ENCODE data around the gene NEUROD2. TPM values are rescaled to one million over a fixed set of nuclear protein-coding genes. Genes with fewer than 3 reads are reported as not detected.

NEUROD2 gene
- total and polyA plus RNA-seq, 2 experiments from 2014 or later: not detected

DNA sequence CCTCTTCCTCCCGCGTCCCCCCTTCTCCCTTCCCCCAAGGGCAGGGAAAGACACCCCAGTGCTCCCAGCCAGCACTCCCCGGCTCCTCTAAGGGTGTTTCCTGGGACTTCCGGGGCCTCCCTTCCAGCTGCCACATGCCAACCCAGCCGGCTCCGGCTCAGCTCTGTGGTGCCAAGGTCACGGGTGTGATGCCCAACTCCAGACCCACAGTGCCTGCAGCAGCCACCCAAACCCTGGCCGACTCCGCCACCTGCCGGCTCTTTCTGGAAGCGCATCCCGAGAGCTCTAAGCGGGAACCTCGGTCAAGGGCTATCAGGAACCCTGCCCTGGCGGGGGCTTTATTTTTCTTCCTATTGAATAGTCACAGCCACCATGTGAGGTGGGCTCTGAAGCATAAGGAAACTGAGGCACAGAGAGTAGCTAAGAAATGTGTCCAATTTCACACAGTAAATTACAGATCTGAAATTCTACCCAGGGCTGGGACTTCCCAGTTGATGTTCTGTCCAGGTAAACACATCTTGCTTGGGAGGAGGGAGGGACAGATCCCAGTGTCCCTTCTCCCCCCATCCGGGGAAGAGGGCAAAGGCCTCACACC lies 15.7 kb upstream of the NEUROD2 start:
- Mint-ChIP-seq H3K4me3 (no peak overlapping the region), H3K27me3 (ENCODE audit: insufficient read depth, low read depth, poor library complexity) (peaks cover 72% of the 10 kb centered on the region), H3K36me3 (ENCODE audit: low read depth) (no peaks in the 10 kb centered on the region), H3K9me3 (no peaks in the 10 kb centered on the region; the same call in 2 of the 3 replicates), H3K27ac (no peak overlapping the region), H3K4me1 (peaks cover 42% of the 10 kb centered on the region)
- no peaks in the 10 kb centered on the region for H3K9me2 ChIP-seq (ENCODE audit: insufficient read depth)
- no peaks in the 10 kb centered on the region for H3K79me2 ChIP-seq (replicated peaks; ENCODE audit: insufficient read depth)
- no peak overlapping the region for H3K4me3 ChIP-seq
- ATAC-seq (peak; percentile 25), DNase-seq (ENCODE audit: low spot score) (peak; percentile 87)
- 0 out of 2 replicates have a peak, but pooled peaks cover 4% of the 10 kb centered on the region for H3F3A ChIP-seq (replicated peaks; ENCODE audit: low read depth)
- H3K36me3 ChIP-seq (ENCODE audit: insufficient read depth): no peaks in the 10 kb centered on the region
- no peaks in the 10 kb centered on the region for H4K20me1 ChIP-seq (replicated peaks; ENCODE audit: insufficient read depth)
- peaks cover 95% of the 10 kb centered on the region for H3K27me3 ChIP-seq (ENCODE audit: insufficient read depth)
- H3K4me1 ChIP-seq (ENCODE audit: insufficient read depth): peaks cover 22% of the 10 kb centered on the region
- TF ChIP-seq CREB1 (CRISPR knock-in tag; IDR thresholded peaks at IDR 0.05; ENCODE audit: low read depth) (no peak), ZNF331 (CRISPR knock-in tag; IDR thresholded peaks at IDR 0.05; ENCODE audit: low read depth) (no peak), NANOG (IDR thresholded peaks at IDR 0.05; ENCODE audit: borderline replicate concordance) (no peak)
- TF ChIP-seq, protein P1, sequence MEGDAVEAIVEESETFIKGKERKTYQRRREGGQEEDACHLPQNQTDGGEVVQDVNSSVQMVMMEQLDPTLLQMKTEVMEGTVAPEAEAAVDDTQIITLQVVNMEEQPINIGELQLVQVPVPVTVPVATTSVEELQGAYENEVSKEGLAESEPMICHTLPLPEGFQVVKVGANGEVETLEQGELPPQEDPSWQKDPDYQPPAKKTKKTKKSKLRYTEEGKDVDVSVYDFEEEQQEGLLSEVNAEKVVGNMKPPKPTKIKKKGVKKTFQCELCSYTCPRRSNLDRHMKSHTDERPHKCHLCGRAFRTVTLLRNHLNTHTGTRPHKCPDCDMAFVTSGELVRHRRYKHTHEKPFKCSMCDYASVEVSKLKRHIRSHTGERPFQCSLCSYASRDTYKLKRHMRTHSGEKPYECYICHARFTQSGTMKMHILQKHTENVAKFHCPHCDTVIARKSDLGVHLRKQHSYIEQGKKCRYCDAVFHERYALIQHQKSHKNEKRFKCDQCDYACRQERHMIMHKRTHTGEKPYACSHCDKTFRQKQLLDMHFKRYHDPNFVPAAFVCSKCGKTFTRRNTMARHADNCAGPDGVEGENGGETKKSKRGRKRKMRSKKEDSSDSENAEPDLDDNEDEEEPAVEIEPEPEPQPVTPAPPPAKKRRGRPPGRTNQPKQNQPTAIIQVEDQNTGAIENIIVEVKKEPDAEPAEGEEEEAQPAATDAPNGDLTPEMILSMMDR (conservative IDR thresholded peaks at IDR 0.05; ENCODE audit: low read depth in 2 of 2): peak; percentile 86 to 89
- H2AFZ ChIP-seq: no peak overlapping the region
- H3K27ac ChIP-seq (ENCODE audit: low read depth): no peak overlapping the region
- H3K4me2 ChIP-seq: peak overlapping the region; percentile 54

DNA sequence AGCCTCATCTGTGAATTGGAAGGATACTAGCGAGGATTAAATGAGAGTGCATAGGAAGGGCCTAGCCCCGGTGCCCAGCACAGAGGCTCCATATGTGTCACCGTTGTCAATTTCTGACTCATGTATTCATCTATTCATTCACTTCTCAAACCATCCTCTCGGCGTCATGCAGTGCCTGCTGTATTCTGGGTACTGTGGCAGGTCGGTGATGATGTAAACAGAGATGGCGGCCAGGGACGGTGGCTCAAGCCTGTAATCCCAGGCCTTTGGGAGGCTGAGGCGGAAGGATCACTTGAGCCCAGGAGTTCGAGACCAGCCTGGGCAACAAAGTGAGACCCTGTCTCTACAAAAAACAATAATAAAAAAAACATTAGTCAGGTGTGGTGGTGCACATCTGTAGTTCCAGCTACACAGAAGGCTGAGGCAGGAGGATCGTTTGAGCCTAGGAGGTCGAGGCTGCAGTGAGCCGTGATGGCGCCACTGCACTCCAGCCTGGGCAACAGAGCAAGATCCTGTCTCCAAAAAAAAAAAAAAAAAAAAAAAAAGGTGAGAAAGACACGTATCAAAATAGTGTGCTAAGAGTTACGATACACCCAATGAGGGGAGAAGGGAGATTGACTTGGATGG lies 14.8 kb upstream of the NEUROD2 start:
- peak; percentile 21 for DNase-seq (ENCODE audit: low spot score)
- Histone ChIP-seq H3K9me2 (ENCODE audit: insufficient read depth) (no peaks in the 10 kb centered on the region), H3K4me1 (ENCODE audit: insufficient read depth) (peaks cover 15% of the 10 kb centered on the region; the same call in 1 of the 2 replicates), H2AFZ (peak overlapping the region; percentile 44; the same call in 1 of the 2 replicates), H3K4me3 (peak overlapping the region; percentile 36; the same call in 1 of the 2 replicates), H3K79me2 (replicated peaks; ENCODE audit: insufficient read depth) (no peaks in the 10 kb centered on the region), H3K27ac (ENCODE audit: low read depth) (no peak overlapping the region), H3F3A (replicated peaks; ENCODE audit: low read depth) (0 out of 2 replicates have a peak, but pooled peaks cover 4% of the 10 kb centered on the region), H3K27me3 (ENCODE audit: insufficient read depth) (peaks cover 93% of the 10 kb centered on the region), H3K4me2 (no peak overlapping the region; the same call in 1 of the 2 replicates), H4K20me1 (replicated peaks; ENCODE audit: insufficient read depth) (no peaks in the 10 kb centered on the region), H3K36me3 (ENCODE audit: insufficient read depth) (no peaks in the 10 kb centered on the region)
- Mint-ChIP-seq H3K36me3 (ENCODE audit: low read depth) (no peaks in the 10 kb centered on the region), H3K27ac (no peak overlapping the region), H3K27me3 (ENCODE audit: insufficient read depth, low read depth, poor library complexity) (peaks cover 69% of the 10 kb centered on the region), H3K4me1 (peaks cover 36% of the 10 kb centered on the region), H3K4me3 (no peak overlapping the region), H3K9me3 (no peaks in the 10 kb centered on the region; the same call in 2 of the 3 replicates)
- ATAC-seq: no peak
- no peak for TF ChIP-seq STAT1 (IDR thresholded peaks at IDR 0.05; ENCODE audit: unreplicated experiment)
- TF ChIP-seq, protein P2, sequence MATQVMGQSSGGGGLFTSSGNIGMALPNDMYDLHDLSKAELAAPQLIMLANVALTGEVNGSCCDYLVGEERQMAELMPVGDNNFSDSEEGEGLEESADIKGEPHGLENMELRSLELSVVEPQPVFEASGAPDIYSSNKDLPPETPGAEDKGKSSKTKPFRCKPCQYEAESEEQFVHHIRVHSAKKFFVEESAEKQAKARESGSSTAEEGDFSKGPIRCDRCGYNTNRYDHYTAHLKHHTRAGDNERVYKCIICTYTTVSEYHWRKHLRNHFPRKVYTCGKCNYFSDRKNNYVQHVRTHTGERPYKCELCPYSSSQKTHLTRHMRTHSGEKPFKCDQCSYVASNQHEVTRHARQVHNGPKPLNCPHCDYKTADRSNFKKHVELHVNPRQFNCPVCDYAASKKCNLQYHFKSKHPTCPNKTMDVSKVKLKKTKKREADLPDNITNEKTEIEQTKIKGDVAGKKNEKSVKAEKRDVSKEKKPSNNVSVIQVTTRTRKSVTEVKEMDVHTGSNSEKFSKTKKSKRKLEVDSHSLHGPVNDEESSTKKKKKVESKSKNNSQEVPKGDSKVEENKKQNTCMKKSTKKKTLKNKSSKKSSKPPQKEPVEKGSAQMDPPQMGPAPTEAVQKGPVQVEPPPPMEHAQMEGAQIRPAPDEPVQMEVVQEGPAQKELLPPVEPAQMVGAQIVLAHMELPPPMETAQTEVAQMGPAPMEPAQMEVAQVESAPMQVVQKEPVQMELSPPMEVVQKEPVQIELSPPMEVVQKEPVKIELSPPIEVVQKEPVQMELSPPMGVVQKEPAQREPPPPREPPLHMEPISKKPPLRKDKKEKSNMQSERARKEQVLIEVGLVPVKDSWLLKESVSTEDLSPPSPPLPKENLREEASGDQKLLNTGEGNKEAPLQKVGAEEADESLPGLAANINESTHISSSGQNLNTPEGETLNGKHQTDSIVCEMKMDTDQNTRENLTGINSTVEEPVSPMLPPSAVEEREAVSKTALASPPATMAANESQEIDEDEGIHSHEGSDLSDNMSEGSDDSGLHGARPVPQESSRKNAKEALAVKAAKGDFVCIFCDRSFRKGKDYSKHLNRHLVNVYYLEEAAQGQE (IDR thresholded peaks at IDR 0.05; ENCODE audit: unreplicated experiment): no peak
- no peak for TF ChIP-seq POLR2AphosphoS5 (IDR thresholded peaks at IDR 0.05; ENCODE audit: low read depth)
- TF ChIP-seq, protein P1 (conservative IDR thresholded peaks at IDR 0.05; ENCODE audit: low read depth in 2 of 2): no peak
- TF ChIP-seq EZH2phosphoT487 (IDR thresholded peaks at IDR 0.05; ENCODE audit: unreplicated experiment): no peak
- no peak for TF ChIP-seq JUNB (IDR thresholded peaks at IDR 0.05; ENCODE audit: unreplicated experiment)
- TF ChIP-seq NANOG (IDR thresholded peaks at IDR 0.05; ENCODE audit: borderline replicate concordance): no peak
- TF ChIP-seq EZH2 (IDR thresholded peaks at IDR 0.05; ENCODE audit: low read depth, unreplicated experiment): no peak
